ENCODE data around the gene NCKAP5.
"Not testable (repeated sequence)": the region's sequence is repeated elsewhere in the genome, so short reads cannot be mapped to it uniquely, and the experiment has no call there.

NCKAP5 gene

DNA sequence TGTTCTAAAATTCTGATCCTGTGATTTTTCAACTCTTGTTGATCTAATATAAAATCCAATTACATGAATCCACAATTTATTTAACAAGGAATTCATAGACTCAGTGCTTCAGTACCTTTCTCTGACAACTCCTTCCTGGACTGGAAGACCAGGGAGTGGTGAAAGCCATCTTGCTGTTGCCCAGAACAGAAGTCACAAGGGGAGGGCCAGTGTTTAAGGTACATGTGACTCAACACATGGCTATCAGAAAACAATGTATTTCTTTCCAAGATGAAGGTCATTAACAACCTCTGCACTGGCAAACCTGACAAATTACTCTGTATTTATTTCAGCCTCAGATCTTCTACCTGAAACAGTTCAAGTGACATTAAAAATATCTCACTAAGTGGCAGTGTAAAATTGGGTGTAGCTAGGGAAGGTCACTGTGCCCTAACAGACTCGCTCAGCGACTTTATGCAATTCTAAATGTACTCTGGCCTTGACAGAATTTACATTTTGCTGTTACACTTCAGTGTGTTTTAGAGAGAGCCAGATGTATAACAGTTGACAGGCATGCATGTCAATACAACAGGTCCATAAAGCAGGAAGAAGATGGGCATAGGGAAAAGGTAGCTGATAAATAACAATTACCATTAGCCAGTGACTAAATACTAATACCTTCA is 75.4 kb downstream of the NCKAP5 start:
- DNase-seq: no peak

DNA sequence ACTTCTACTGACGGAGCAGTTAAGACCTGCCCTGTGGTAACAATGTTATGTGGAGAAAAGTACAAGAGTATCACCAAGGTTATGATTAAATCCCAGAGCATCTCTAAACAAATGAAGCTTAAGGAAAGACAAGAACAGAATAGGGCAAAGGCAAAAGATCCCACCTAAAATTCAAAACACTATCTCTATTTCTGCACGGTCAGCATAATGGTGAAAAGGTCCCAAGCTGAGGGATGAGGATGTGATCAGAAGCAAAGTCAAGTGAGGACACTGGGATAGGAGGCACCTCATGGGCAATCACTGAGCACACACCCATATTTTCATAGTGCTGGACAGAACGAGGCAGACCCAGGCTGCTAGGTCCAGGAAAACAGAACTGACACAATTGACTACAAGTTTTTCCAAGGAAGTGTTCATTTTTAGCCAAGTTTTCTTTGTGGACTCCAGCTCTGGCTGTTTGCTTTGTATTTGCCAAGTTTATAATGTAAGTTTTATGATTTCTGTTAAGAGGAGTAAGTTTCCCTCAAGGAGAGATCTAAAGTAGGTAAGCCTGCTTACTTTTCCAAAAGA is 77.8 kb downstream of the NCKAP5 start:
- no peak for DNase-seq

DNA sequence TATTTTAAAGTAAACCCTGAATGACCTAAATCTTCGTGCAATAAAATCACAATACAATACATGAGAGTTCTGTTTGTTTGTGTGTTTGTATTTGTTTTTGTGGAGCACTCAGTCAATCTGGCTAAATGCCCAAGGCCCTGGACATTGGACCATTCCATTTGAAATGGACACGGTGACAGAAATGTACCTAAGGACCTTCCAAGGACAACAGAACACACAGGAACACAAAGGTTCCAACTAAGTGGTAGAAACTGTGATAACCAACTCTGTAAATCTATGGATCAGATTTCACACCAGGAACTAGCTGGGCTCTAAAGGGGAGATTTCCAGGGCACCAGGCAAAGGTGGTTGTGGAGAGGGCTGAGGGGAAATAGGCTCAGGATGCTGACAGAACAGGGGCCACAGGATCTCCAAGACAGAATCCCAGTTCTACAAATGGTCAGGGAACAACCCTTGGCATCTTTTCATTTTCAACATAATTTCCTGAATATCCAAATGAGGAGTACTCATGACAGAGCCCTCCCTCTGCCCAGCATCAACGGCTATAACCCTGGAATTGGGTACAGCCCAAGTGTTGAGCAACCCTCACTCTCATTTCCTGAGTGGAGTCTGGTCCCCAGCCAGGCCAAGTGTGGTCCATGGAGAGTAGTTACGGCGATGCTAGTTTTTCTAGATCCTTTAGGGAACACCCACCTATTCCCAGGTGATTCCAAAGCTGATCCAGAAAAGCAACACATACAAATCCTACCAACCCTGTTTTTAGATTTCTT is 78.4 kb downstream of the NCKAP5 start:
- no peak for DNase-seq

DNA sequence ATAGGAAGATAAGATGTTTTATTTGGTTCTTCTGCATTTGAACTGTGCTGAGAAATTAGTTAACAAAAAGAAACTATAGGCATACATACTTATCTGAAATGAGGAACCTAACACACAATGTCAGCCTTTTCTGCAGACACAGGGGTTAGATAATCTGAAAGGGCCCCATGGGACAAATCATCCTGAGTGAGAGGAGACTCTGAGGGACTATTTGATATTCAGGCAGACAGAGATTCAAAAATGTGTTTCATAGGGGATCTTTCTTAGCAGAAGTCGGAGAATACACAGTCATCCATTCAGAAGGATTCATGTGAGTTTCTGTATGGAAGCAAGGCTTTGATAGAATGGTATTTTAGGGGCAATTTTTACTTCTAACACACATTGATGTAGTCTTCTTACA is 79.1 kb downstream of the NCKAP5 start:
- no peak for DNase-seq

DNA sequence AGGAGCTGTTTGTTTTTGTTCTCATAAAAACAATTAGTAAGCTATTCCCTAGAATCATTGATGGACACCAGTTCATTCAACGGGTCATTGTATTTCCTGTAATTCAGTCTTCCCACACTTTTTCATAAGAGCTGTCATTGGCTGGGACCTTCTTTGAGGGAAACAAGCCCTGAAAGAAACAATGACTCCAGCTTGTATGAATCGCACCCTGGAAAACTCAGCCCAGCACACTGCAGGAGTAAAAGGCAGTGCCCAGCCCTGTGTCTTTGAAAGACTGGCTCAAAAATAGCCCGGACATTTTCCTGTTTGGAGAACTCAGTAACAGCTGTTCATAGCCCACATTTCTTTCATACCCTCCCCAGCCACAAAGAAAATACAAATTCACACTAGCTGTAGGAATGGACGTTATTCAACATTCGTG is 81.5 kb downstream of the NCKAP5 start:
- no peak for DNase-seq

DNA sequence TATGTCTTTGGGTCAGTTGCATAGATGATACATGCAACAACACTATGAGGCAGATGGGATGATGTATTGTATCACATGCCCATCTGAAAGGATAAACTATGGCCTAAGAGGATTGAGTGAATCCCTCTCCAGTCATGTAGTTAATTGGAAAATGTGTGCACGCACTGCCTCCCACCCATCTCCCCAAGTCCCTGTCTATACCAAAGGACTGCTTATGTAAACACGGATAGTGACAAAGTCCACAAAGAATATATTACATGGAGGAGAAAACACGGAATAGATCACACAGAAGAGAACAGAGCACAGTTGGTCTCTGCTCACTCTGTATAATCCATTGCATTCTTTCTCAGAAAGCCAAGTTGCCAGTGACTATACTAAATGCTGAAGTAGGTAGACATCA is 82.4 kb downstream of the NCKAP5 start:
- DNase-seq: no peak

DNA sequence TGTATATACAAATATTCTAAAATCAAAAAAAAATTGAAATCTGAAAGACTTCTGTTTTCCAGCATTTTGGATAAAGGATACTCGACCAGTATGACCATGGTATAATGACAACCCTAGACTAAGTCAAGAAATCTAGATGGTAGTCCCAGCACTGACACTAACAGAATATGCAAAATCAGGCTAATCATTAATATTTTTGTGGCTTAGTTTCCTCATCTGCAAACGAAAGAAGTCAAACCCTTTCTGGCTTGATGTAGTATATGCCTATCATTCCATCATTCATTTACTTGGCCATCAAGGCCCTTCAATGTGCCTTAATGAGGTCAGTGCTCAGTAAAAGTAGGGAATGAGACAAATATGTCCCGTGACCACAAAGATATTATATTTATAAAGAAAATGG is 83.5 kb downstream of the NCKAP5 start:
- no peak for DNase-seq

DNA sequence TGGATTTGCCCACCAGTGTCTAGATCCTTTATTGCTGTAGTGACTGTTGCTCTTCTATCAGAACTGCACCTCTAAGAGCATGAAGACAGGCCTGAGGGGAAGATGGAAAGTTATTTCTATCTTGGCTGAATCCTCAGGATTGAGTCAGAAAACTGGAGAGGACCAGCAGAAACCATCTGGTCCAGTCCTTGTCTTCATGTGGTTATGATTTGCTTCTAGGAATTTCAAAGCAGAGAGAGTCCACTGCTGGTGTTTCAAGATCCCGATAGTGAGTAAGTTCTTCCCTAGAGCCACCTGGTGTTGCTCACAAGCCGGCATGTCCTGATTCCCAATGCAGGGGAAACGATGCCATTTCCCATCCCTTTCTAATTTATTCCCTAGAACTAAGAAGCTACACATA is 84.2 kb downstream of the NCKAP5 start:
- no peak for DNase-seq

DNA sequence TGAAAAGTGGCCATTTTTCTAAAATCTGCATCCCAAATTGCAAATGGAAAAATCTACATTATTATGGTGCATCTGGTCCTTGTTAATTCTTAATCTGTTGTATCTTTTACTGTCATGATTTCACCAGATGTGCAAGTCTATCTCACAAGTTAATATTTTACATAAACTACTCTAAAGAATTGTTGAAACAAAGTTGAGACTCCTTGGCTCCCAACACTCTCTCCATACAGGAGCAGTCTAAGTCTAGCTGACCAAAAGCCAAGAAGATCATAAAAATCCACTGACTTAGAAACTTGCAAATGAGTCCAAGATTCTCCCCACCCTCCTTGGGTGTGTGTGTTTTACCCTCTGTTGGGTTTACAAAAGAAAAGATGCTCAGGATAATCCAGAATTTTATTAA is 85.1 kb downstream of the NCKAP5 start:
- no peak for DNase-seq

DNA sequence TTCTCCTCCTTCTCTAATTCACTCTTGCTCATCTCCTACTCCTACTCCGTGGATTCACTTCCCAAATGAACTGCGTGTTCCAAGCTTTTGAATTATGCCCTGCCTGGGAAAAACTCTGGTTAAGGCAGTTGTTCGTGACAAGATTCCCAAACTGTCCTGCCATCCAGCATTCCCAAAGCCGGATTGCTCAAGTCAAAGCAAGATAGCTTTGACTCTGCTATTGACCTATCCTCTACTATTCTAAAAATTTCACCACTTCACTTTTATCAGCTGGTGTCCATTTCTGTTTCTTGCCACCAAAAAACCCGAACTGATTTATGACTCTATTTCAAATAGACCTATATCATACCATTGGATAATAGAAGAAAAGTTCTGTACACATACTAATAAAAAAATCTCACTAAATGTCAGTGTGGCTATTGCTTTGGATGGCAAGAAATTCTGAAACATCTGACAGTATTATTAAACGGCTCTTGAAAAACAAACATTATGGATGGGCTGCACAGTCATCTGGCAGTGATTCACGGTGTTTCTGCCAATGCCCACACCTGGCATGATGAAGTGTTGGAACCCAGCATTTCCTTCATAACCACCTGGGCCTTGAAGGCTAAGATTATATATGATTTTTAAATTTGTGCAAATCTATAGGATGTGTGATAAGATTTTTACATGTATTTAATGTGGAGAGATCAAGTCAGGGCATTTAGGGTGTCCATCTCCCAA is 87.4 kb downstream of the NCKAP5 start:
- DNase-seq: no peak

DNA sequence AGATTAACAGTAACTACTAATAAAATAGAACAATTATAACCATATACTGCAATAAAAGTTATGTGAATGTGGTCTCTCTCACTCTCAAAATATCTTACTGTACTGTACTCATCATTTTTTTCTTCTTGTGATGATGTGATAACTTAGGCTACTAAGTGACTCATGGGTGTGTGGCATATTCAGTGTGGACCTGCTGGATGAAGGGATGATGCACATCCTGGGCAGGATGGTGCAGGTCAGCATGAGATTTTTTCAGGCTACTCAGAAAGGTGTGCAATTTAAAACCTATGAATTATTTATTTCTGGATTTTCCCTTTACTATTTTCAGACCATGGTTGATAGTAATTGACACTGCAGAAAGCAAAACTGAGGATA is 90.7 kb downstream of the NCKAP5 start:
- no peak for DNase-seq

DNA sequence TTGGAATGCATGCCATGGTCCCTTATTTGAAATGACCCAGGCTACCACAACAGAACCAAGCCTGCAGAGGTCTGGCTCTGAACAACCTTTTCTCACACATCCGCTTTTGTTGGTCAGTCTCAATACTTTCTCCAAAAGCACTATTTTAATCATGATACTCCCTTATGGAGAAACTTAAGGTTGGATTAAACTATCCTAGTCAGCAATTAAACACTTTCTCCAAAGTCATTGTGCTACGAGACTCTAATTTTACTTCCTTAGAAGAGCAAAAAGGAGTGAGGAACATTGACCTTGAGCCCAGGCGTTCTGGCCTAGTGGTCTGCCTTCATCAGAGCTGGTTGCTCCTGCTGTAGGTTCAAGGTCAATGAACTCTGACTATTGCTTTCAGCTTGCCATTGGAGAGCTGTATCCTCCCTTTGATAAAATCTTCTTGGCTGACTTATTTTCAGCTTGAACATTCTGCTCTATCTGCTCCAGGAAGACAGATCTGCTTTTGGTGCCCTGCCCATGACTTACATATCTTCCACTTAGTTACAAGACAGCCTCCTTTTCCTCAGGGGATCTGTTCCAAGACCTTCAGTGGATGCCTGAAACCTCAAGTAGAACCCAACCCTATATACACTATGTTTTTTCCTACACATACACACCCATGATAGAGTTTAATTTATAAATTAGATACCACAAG is 91.2 kb downstream of the NCKAP5 start:
- DNase-seq: no peak

DNA sequence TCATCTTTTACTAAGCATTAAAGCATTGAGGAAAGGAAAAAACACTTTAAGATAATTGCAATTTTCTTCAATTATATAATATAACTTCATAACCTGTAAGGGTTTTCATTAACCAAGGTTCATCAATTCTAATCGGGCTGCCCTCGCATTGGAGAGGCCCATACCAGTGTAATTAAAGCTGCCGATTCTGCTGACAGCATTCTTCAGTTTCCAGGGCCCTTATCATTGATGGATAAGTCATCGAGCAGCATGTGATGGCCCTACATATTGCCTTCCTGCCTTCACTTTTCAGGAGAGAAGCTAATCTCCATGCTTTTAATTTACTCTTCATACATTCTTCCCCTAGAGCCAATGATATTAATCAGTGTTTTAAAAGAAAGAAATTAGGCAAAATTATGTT is 92.0 kb downstream of the NCKAP5 start:
- no peak for DNase-seq

DNA sequence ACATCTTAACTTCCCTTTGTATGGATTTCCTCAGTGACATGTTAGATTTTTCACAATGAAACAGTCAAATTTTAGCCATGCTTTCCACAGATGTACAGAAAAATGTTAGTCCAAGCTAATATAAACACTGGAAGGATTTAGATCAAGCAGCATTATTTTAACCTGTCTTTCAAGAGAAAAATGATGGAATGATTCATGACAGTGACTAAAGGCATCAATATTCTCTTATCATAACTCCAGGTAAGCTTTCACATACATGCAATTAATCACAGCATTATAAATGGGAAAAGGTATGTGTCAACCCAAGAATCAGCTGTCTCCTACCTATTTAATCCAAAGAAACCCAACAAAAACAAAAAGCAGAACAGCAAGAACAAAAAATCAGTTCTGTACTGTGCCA is 92.7 kb downstream of the NCKAP5 start:
- no peak for DNase-seq

DNA sequence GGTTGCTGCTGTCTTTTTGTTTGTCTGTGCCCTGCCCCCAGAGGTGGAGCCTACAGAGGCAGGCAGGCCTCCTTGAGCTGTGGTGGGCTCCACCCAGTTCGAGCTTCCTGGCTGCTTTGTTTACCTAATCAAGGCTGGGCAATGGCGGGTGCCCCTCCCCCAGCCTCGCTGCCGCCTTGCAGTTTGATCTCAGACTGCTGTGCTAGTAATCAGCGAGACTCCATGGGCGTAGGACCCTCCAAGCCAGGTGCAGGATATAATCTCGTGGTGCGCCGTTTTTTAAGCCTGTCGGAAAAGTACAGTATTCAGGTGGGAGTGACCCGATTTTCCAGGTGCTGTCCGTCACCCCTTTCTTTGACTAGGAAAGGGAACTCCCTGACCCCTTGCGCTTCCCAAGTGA is 97.8 kb downstream of the NCKAP5 start:
- not testable (repeated sequence) for DNase-seq

DNA sequence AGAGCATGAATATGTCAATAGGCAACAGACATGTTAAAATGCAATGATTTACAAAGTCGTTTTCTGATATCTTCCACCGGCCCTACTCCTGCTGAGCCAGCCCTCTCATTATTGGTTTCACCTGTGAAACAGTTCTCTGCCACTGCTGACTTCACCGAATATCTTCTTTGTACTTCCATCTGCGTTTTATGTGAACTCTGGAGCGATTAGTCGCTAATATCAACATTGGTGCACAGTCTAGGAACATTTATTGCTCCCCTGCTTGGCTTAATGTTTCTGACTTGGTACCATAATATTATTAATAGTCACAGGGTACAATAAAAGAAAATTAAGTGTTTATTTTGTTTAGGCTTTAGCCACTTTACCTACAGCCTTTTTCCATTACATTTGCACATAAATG is 105.5 kb downstream of the NCKAP5 start:
- no peak for DNase-seq

DNA sequence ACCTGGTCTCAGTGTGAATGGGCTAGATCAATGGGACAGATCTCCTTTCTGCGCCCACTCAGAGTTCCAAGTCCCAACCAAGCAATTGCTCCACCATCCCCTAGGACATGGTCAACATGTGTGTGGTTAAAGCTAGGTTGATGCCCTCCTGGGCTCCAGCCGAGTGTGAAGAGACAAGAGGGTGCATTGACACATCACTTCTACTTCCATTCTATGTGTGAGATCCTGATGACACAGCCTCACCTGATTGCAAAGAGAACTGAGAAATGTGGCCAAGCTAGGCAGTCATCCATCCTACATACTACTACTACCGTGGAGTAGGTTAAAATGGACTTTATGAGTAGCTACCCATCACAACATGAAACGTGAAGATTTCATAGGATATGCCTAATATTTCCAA is 106.8 kb downstream of the NCKAP5 start:
- no peak for DNase-seq

DNA sequence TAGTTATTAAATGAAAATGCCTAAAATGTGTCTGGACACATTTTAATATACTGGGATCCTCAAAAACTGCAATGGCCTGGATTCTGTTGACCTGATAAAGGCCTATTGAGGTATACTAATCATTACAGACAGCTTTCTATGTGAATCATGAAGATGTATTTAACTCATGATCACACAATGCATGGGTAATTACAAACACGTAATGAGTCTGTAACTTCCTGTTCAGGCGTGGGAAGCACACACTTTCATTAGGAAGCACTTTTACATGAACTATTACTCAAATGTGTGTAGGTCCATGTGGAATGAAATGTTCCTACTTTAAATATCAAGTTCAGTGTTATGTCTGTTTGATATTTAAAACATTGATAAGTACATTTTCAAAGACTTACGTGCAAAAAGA is 108.7 kb downstream of the NCKAP5 start:
- DNase-seq: no peak

DNA sequence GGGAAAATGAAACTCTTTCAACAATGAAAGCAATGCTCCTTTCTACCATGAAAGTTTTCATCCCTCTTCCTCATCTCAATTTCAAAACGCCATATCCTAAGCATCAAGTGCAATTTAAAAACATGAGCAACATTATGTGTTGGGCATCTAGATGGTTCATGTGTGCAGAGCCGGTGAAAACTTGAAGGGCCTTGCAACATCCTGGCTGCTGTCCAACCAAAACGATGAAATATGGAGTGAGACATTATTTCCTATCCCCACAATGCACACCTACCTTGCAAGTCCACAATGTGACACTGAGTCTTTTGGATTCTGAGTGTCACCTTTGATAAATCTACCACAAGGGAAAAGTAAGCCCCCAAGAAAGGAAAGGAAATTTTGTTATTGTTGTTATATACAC is 110.0 kb downstream of the NCKAP5 start:
- DNase-seq: no peak

DNA sequence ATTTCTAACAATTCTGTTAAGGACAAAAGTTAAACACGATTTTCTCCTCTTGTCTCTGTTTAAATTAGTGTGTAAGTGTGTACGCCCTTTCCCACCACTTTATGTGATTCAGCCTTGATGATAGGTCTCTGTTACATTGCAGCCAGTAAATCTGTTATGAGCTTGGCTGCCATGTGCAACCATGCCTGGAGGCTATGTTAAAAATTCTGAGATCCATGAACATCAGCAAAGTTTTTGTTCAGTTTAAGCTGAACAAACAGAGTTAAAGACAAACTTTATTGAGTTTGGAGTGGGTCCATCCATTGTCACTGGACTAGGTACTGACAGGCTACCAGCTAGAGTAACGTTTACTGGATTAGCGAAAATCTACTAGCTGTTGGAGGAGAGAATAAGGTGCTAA is 110.4 kb downstream of the NCKAP5 start:
- DNase-seq: no peak

DNA sequence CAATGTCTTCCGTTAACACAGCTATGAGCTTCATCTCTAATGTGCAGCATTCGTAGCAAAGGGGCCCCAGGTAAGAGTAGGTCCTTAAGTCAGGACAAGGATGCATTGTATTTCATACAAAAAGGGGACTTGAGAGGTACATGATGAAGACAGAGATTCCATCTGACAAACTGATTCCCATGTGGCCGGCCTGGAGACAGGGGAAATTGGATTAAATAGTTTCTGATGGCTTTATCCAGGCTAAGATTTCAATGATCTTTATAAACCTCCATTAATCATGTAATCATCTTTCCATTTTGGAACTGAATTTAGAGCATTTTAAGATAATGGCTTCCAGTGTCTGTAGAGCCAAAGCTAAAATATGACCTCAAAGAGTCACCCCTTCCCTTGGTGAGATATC is 111.3 kb downstream of the NCKAP5 start:
- no peak for DNase-seq

DNA sequence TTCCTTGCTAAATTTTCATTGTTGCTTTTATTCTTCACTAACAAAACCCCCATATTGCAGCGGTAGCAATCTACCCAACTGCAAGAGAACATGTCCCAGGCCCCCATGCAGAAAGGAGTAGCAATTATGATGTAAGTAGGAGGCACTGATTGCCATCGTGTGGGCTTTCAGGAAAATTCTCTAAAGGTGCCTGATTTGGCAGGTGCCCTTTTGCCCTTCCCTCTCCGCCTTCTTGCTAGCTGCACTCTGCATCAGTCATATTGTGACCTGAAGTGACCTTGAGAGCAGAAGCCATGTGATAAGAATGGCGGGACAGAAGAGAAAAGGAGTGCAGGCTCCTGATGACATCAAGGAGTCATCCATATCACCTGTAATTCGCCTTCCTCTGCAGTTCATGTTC is 112.1 kb downstream of the NCKAP5 start:
- DNase-seq: no peak

DNA sequence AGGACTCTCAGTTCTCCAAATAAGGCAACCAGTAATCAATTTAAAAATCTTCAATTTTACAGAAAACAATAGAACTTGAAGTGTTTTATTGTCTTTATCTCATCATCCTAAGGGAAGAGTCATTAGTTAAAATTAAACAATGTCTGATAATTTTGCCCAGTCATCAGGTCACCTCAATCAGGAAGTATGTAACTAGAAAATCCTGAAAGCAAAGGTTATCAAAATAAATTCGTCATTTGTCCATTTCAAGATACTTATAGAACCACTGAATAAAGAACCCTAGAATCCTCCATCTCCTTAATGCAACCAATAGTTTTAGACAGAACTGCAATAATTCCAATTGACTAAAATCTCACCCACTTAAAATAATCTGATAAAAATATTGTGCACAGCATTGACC is 115.2 kb downstream of the NCKAP5 start:
- DNase-seq: no peak

Data from NCI-H510A (cell line).